Activated T-cell treated with anti-CD3 and anti-CD28 coated beads, Interleukin-2, amount 50 U/mL, for 72 hours (primary cell): ENCODE results near the gene PKN3. TPM values are rescaled to one million over a fixed set of nuclear protein-coding genes. Genes with fewer than 3 reads are reported as not detected.

Source experiments
- ATAC-seq, 2 donors: fragments of 150-1000 bp; cut with Tn5 transposase; replicated peaks in 1 of 2; 2 replicates each; pipeline ENCODE4 v1.10.0; 2021; ENCODE audit warnings: moderate library complexity in 2 of 2, mild to moderate bottlenecking in 1 of 2
- DNase-seq, 2 donors: peaks; one replicate each; pipeline ENCODE4 v3.0.0; 2021 to 2022; ENCODE audit warnings: mixed read lengths in 1 of 2
- H3K27ac Mint-ChIP-seq: one replicate; pipeline ENCODE4 v1.8.0; 2022; ENCODE audit warnings: mild to moderate bottlenecking, moderate library complexity, mixed read lengths
- H3K27me3 Mint-ChIP-seq: one replicate; pipeline ENCODE4 v1.8.0; 2022; ENCODE audit warnings: low read depth, mixed read lengths
- H3K36me3 Mint-ChIP-seq, 2 donors: one replicate each; pipeline ENCODE4 v1.8.0; 2022; ENCODE audit warnings: mixed read lengths in 2 of 2, mild to moderate bottlenecking in 1 of 2; ENCODE audit not compliant: insufficient read depth in 2 of 2
- H3K4me1 Mint-ChIP-seq: one replicate; pipeline ENCODE4 v1.8.0; 2022; ENCODE audit warnings: low read depth, mixed read lengths
- H3K4me3 Mint-ChIP-seq, 2 donors: one replicate each; pipeline ENCODE4 v1.8.0; 2022; ENCODE audit warnings: mild to moderate bottlenecking in 2 of 2, mixed read lengths in 2 of 2, moderate library complexity in 2 of 2
- H3K9me3 Mint-ChIP-seq, 2 donors: one replicate each; pipeline ENCODE4 v1.8.0; 2022; ENCODE audit warnings: mixed read lengths in 2 of 2
- total RNA-seq, 2 donors: library from RNA; stranded (reverse); gene quantifications; one replicate each; pipeline ENCODE4 v1.2.3, GENCODE V29; 2022

Gene PKN3
- total RNA-seq, 2 donors from 2014 or later: 11.6 to 22.9 TPM

- no peaks in the 10 kb centered on the region for H3K27me3 Mint-ChIP-seq
- no peaks in the 10 kb centered on the region for H3K9me3 Mint-ChIP-seq
- H3K36me3 Mint-ChIP-seq: peaks cover 2 to 3% of the 10 kb centered on the region in 2 donors
- H3K4me1 Mint-ChIP-seq: peaks cover 58% of the 10 kb centered on the region
- ATAC-seq (peak; percentile 6 to 16), DNase-seq (peak; percentile 44 to 50)
- peak overlapping the region; percentile 55 for H3K27ac Mint-ChIP-seq
- peak overlapping the region; percentile 88 to 98 for H3K4me3 Mint-ChIP-seq
Measured at GRCh38 chr9:128724744-128725211, 22.5 kb downstream of the PKN3 start.

- H3K9me3 Mint-ChIP-seq: no peaks in the 10 kb centered on the region
- DNase-seq (no peak), ATAC-seq (no peak)
- H3K4me3 Mint-ChIP-seq: peak overlapping the region in 1 of 2 donors; percentile 34
- H3K36me3 Mint-ChIP-seq: peaks cover 2 to 3% of the 10 kb centered on the region in 2 donors
- H3K4me1 Mint-ChIP-seq: peaks cover 49% of the 10 kb centered on the region
- no peaks in the 10 kb centered on the region for H3K27me3 Mint-ChIP-seq
- H3K27ac Mint-ChIP-seq: no peak overlapping the region
Measured at GRCh38 chr9:128727640-128728248, 25.4 kb downstream of the PKN3 start.

- H3K27ac Mint-ChIP-seq: peak overlapping the region; percentile 40
- H3K4me3 Mint-ChIP-seq: no peak overlapping the region
- H3K4me1 Mint-ChIP-seq: peaks cover 48% of the 10 kb centered on the region
- ATAC-seq: no peak
- H3K27me3 Mint-ChIP-seq: no peaks in the 10 kb centered on the region
- H3K9me3 Mint-ChIP-seq: no peaks in the 10 kb centered on the region
- no peak for DNase-seq
- H3K36me3 Mint-ChIP-seq: peaks cover 2 to 3% of the 10 kb centered on the region in 2 donors
Measured at GRCh38 chr9:128728298-128728697, 26.0 kb downstream of the PKN3 start.

GRCh38 chr9:128729302-128729701 is 27.0 kb downstream of the PKN3 start:
- no peak for DNase-seq
- H3K27ac Mint-ChIP-seq: no peak overlapping the region

GRCh38 chr9:128729766-128730517 is 27.6 kb downstream of the PKN3 start:
- Mint-ChIP-seq H3K27ac (no peak overlapping the region), H3K4me3 (no peak overlapping the region), H3K36me3 (no peaks in the 10 kb centered on the region), H3K27me3 (no peaks in the 10 kb centered on the region), H3K4me1 (peaks cover 36% of the 10 kb centered on the region), H3K9me3 (no peaks in the 10 kb centered on the region)
- ATAC-seq: peak in 1 of 2 donors; percentile 24
- no peak for DNase-seq

More at GRCh38 chr9:128729302-128729701, 27.0 kb downstream of the PKN3 start:
- Mint-ChIP-seq H3K9me3 (no peaks in the 10 kb centered on the region), H3K4me1 (peaks cover 42% of the 10 kb centered on the region), H3K36me3 (peaks cover 0 to 2% of the 10 kb centered on the region in 2 donors), H3K27me3 (no peaks in the 10 kb centered on the region), H3K4me3 (no peak overlapping the region)
- no peak for ATAC-seq

GRCh38 chr9:128731093-128731492 is 28.8 kb downstream of the PKN3 start:
- H3K4me1 Mint-ChIP-seq: peaks cover 26% of the 10 kb centered on the region
- H3K27me3 Mint-ChIP-seq: no peaks in the 10 kb centered on the region
- H3K27ac Mint-ChIP-seq: no peak overlapping the region
- H3K36me3 Mint-ChIP-seq: no peaks in the 10 kb centered on the region
- ATAC-seq (no peak), DNase-seq (no peak)
- H3K9me3 Mint-ChIP-seq: no peaks in the 10 kb centered on the region
- no peak overlapping the region for H3K4me3 Mint-ChIP-seq

GRCh38 chr9:128731691-128732090 is 29.4 kb downstream of the PKN3 start:
- Mint-ChIP-seq H3K36me3 (no peaks in the 10 kb centered on the region), H3K4me3 (no peak overlapping the region), H3K4me1 (peaks cover 21% of the 10 kb centered on the region), H3K27ac (no peak overlapping the region), H3K9me3 (no peaks in the 10 kb centered on the region), H3K27me3 (no peaks in the 10 kb centered on the region)
- no peak for ATAC-seq
- no peak for DNase-seq

GRCh38 chr9:128732576-128732975 is 30.3 kb downstream of the PKN3 start:
- Mint-ChIP-seq H3K4me1 (peaks cover 12% of the 10 kb centered on the region), H3K27ac (no peak overlapping the region), H3K9me3 (no peaks in the 10 kb centered on the region), H3K36me3 (peaks cover 0 to 1% of the 10 kb centered on the region in 2 donors), H3K27me3 (no peaks in the 10 kb centered on the region), H3K4me3 (no peak overlapping the region)
- ATAC-seq (no peak), DNase-seq (no peak)

GRCh38 chr9:128733256-128733655 is 31.0 kb downstream of the PKN3 start:
- peak in 1 of 2 donors; percentile 7 for ATAC-seq
- DNase-seq: peak in 1 of 2 donors; percentile 10
- no peaks in the 10 kb centered on the region for H3K27me3 Mint-ChIP-seq
- no peaks in the 10 kb centered on the region for H3K9me3 Mint-ChIP-seq
- H3K27ac Mint-ChIP-seq: no peak overlapping the region
- peaks cover 6% of the 10 kb centered on the region for H3K4me1 Mint-ChIP-seq
- H3K4me3 Mint-ChIP-seq: no peak overlapping the region
- H3K36me3 Mint-ChIP-seq: peaks cover 0 to 2% of the 10 kb centered on the region in 2 donors

- H3K4me3 Mint-ChIP-seq: no peak overlapping the region
- peaks cover 0 to 2% of the 10 kb centered on the region in 2 donors for H3K36me3 Mint-ChIP-seq
- ATAC-seq (no peak), DNase-seq (no peak)
- peaks cover 5% of the 10 kb centered on the region for H3K4me1 Mint-ChIP-seq
- no peak overlapping the region for H3K27ac Mint-ChIP-seq
- H3K27me3 Mint-ChIP-seq: no peaks in the 10 kb centered on the region
- no peaks in the 10 kb centered on the region for H3K9me3 Mint-ChIP-seq
Measured at GRCh38 chr9:128735373-128735772, 33.1 kb downstream of the PKN3 start.

- H3K9me3 Mint-ChIP-seq: no peaks in the 10 kb centered on the region
- no peak for ATAC-seq
- no peaks in the 10 kb centered on the region for H3K4me1 Mint-ChIP-seq
- no peaks in the 10 kb centered on the region for H3K27me3 Mint-ChIP-seq
- peaks cover 0 to 2% of the 10 kb centered on the region in 2 donors for H3K36me3 Mint-ChIP-seq
- H3K4me3 Mint-ChIP-seq: no peak overlapping the region
- DNase-seq: no peak
- H3K27ac Mint-ChIP-seq: no peak overlapping the region
Measured at GRCh38 chr9:128742401-128742800, 40.1 kb downstream of the PKN3 start.

- no peaks in the 10 kb centered on the region for H3K9me3 Mint-ChIP-seq
- no peaks in the 10 kb centered on the region for H3K27me3 Mint-ChIP-seq
- DNase-seq: no peak
- H3K4me3 Mint-ChIP-seq: no peak overlapping the region
- no peaks in the 10 kb centered on the region for H3K36me3 Mint-ChIP-seq
- H3K4me1 Mint-ChIP-seq: no peaks in the 10 kb centered on the region
- no peak for ATAC-seq
- no peak overlapping the region for H3K27ac Mint-ChIP-seq
Measured at GRCh38 chr9:128743421-128743820, 41.1 kb downstream of the PKN3 start.

GRCh38 chr9:128747241-128747640 is 44.9 kb downstream of the PKN3 start:
- DNase-seq: no peak
- Mint-ChIP-seq H3K4me1 (no peaks in the 10 kb centered on the region), H3K4me3 (no peak overlapping the region), H3K27me3 (no peaks in the 10 kb centered on the region), H3K27ac (no peak overlapping the region), H3K36me3 (no peaks in the 10 kb centered on the region), H3K9me3 (no peaks in the 10 kb centered on the region)
- ATAC-seq: no peak
